Measurements from ENCODE around the gene UBALD2.
"Not testable (repeated sequence)": the region's sequence is repeated elsewhere in the genome, so short reads cannot be mapped to it uniquely, and the experiment has no call there.

Gene UBALD2

DNA sequence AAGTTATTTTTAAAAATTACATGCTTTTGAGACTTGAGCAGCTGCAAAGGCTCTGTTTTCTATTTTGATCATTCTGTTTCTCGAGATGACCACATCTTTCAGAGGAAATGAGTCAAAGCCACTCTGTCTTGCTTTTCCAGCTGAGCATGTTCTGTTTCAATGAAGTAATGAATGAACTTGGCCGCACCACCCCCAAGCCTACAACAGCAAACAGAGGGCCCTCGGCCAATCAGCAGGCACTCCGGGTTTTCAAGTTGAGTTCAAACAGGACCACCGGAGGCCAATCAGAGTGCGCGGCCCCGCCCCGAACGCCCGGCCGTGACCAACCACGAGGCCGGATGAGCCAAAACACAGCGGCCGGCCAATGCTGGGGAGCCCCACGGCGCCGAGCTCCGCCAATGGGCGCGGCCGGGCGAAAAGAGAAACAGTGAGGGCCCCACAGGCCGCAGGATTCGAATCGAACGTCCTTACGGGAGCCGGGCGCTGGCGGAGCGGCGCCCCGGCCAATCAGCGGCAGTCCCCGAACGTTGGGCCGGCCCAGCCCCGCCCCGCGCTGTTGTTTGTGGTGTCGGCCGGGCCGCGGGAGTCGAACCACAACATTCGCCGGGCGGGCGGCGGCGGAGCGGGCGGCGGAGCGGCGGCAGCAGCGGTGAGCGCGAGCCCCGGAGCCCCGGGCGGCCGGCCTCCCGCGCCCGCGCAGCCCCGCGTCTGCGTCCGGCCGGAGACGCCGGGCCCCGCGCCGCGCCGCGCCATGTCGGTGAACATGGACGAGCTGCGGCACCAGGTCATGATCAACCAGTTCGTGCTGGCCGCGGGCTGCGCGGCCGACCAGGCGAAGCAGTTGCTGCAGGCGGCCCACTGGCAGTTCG lies at the start of gene UBALD2:
UBALD2 (plus strand) TSS at position 594 of the 869 bp plus-strand sequence; CDS start at position 752, 158 bp downstream.
- DNase-seq, result peak; percentile 97

GRCh38 chr17:76217081-76217480 lies 48.1 kb upstream of the UBALD2 start:
- DNase-seq, result no peak

- no peak for DNase-seq
Measured at GRCh38 chr17:76219670-76220383, 45.3 kb upstream of the UBALD2 start.

DNA sequence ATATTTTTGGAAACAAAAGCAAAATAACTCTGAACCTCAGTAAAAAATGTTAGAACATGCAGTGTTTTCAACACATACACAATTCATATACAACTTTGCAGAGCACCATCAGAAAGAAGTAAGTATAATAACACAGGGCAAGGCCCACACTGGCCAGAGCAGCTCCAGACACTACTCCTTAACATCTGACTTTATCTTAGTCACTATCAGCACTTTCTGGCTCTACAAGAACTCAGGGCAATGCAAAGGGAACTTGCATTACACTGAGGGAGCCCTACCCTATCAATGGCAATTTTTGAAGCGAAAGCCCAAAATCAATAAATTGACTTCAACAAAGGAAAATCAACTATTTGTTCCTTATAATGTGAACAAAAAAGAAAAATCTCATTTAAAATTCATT lies 41.3 kb upstream of the UBALD2 start:
- DNase-seq, result no peak

DNA sequence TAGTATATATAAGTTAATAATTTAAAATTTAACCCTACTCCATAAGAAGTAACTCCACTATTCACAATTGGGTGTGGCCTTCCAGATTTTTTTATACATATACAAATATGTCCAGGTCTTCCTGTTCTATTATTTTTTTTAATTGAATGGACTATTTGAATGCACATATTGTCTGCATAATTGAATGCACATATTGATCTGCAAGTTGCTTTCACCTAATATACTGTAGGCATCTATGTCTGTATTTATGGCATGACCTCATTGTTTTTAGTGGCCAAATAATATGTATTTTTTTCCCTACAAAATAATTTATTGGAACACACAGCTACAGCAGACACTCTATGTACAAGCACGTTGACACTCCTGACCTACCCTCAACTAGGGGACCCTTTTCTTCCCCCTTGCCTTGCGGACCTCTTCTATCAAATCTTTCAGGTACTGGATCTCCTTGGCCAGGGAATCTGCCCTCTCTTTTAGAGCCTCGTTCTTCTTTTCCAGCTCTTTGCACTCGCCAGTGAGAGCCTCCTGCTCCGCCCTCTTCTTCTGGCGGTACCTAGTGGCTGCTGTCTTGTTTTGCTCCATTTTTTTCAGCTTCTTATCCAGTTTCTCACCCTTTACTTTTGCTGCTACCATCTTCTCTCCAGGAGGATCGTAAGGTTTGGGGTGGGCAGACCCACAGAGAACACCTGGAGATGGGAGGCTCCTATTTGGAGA lies 39.6 kb upstream of the UBALD2 start:
- DNase-seq, result not testable (repeated sequence)

DNA sequence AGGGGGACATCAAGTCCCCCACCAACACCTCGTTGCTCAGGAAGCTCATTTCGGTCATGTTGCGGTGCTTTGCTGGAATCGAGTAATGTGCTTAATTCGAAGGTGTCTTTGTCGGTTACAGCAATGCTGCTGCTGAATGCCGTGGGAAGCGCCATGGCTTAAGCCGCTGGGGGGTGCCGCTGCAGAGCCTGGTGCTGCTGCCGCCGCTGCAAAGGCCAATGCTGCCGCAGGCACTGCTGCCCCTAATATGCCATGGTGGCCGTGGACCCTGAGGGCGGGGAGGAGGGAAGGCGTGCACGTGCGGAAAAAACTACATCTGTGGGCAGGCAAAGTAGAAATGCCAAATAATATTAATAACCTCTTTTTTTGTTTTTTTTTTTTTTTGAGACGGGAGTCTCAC lies 38.4 kb upstream of the UBALD2 start:
- DNase-seq, result not testable (repeated sequence)

- peak; percentile 56 for DNase-seq
Measured at GRCh38 chr17:76232342-76232741, 32.8 kb upstream of the UBALD2 start.

DNA sequence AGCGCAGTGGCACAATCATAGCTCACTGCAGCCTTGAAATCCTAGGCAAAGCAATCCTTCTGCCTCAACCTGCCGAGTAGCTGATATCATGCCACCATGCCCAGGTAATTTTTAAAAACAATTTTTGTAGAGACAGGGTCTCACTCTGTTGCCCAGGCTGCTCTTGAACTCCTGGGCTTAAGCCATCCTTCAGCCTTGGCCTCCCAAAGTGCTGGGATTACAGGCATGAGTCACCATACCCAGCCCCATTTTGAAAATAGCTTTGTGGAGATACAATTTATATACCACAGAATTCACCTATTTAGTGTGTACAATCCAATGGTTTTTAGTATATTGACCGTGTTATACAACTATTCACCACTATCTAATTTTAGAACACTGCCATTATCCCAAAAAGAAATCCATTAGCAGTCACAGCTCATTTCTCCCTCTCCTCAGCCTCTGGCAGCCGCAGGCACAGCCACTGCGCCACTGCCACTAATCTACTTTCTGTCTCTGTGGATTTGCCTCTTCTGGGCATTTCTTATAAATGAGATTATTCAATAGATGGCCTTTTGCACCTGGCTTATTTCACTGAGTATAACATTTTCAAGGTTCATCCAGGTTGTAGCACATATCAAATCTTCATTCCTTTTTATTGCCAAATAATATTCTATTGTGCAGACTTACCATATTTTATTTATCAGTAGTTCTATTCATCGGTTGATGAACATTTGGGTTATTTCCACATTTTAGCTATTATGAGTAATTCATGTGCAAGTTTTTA lies 31.4 kb upstream of the UBALD2 start:
- DNase-seq, result no peak

DNA sequence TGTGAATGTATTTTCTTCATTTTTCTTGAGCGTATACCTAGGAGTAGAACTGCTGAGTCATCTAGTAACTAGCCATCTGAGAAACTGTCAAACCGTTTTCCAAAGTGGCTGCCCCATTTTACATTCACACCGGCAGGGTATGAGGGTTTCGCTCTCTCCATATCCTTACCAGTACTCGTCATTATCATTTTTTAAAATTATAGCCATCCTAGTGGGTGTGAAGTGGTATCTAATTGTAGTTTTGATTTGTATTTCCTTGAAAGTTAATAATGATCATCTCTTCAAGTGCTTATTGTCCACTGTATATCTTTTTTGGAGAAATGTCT lies 30.8 kb upstream of the UBALD2 start:
- DNase-seq, result no peak

- DNase-seq, result no peak
Measured at GRCh38 chr17:76235883-76236282, 29.3 kb upstream of the UBALD2 start.

DNA sequence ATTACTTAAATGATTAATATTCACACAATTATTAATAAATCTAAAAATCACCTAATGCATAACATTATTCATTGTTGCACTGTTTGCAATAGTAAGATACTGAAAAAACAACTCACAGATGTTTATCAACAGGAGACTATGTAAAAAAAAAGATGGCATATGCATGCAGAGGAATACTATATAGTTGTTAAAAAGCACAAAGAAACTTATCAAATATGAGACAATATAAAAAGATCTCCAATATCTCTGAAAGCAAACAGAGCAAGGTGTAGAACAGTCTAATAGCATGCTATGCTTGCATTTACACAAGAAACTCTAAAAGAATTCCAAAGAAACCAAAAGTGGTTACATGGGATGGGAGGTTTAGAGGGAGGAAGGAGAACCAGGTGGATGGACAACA lies 28.5 kb upstream of the UBALD2 start:
- no peak for DNase-seq

DNA sequence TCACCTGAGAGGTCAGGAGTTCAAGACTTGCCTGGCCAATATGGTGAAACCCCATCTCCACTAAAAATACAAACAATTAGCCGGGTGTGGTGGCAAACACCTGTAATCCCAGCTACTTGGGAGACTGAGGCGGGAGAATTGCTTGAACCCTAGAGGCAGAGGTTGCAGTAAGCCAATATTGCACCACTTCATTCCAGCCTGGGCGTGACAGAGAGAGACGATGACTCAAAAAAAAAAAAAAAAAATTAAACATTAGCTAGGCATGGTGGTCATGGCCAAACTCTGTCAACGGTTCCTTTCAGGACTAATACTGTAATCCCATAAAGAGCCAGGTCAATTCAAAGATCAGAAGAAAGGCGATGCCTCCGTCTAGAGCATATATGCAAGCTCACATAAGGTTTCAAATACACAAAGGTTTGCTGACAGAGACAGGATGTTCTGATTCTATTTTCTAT lies 27.3 kb upstream of the UBALD2 start:
- no peak for DNase-seq

- no peak for DNase-seq
Measured at GRCh38 chr17:76238847-76239537, 26.2 kb upstream of the UBALD2 start.

DNA sequence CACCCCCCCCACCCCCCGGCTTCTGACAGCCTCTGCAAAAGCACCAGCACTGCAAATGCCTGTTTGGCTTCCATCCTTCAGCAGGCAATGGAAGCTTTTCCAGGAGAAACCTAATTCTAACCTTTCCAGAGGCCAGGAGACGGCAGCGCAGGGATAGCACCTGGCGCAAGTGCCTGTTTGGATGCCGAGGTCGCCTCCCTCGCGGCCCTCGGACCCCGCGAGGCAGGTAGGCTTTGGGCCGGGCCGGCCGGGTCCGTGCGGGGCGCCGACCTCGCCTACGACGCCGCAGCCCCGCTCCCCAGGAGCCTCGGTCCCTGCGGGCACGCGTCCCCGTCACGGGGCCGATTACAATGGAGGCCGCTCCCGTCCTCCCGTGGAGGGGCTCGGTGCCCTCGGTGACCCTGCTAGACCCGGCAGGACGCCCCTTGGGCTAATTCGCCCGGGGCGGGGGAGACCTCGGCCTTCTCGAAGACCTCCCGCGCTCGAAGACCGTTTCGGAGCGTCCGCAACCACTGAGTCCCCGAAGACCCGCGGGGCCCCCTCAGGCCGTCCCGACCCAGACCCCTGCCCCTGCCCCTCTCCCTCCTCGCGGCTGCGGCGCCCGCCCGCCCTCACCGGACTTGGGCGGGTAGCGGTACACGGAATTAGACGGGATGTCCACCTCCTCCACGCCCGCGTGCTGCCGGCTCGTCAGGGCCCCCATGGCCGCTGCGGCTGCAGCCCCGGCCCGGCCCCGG lies 25.4 kb upstream of the UBALD2 start:
- no peak for DNase-seq

GRCh38 chr17:76240461-76241203 lies 24.5 kb upstream of the UBALD2 start, which contains the start of gene RNF157:
TSS of gene RNF157 (minus strand) at chr17:76240493. CDS start at chr17:76240240, 253 bp downstream.
- DNase-seq, result peak; percentile 12

- DNase-seq, result no peak
Measured at GRCh38 chr17:76241204-76241538, 24.0 kb upstream of the UBALD2 start.

- DNase-seq, result no peak
Measured at GRCh38 chr17:76241691-76242255, 23.4 kb upstream of the UBALD2 start.

DNA sequence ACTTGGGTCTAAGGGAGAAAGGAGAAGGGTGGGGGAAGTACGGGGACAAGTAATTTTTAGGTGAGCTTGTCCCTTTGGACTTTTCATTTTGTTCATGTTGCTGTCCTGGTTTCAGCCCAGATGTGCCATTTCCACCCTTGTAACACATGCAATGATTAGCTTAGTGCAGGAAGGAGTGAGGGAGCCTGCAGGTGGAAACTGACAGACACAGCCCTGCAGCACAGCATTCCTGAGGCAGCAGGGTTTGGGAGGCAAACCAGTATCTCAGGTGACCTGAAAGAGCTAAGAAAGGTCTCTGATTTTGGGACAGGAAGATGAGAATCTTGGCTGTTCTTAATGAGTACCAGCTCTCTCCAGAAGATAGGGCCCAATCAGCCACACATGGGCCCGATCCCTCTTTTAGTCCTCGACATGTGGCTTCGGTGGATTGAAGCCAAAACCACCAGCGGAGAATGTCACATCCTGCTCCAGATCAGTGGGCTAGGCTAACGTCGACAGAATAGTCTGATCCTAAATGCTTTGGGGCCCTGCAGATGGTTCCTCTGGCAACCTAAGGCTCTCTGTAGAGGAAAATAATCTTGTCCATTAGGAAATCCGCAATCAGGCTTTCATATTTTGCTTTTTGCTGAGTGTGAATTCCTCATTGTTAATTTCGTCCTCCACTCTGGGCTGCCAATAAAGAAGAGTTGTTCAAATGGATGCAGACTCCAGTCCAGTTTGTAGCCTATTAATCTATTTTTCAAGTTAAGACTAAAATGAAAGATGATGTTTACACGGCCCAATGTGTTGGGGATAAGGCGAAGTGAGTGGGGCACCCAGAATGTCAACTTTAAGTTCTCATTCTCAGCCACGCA lies 21.1 kb upstream of the UBALD2 start:
- no peak for DNase-seq

- DNase-seq, result not testable (repeated sequence)
Measured at GRCh38 chr17:76244721-76245120, 20.4 kb upstream of the UBALD2 start.
